Spinal cord (tissue), 10 donors: ENCODE data around the gene TM4SF20. TPM values are rescaled to one million over a fixed set of nuclear protein-coding genes. Genes with fewer than 3 reads are reported as not detected.

Experiments used
- DNase-seq, 6 donors: peaks; one replicate each; pipeline versions ENCODE4 v3.0.0 to v3.0.0-alpha.2; 2013 to 2015; ENCODE audit warnings: low spot score in 6 of 6, low read depth in 4 of 6
- H3K27ac ChIP-seq: one replicate; pipeline ENCODE4 v1.5.1; 2013; ENCODE audit warnings: low read depth, low read length, control low read depth
- H3K27me3 ChIP-seq: one replicate; pipeline ENCODE4 v1.6.1; 2013; ENCODE audit warnings: low read length; ENCODE audit not compliant: control insufficient read depth, insufficient read depth
- H3K36me3 ChIP-seq: one replicate; pipeline ENCODE4 v1.6.1; 2013; ENCODE audit warnings: low read length; ENCODE audit not compliant: control insufficient read depth, insufficient read depth
- H3K4me1 ChIP-seq: one replicate; pipeline ENCODE4 v1.6.1; 2013; ENCODE audit warnings: low read length; ENCODE audit not compliant: control insufficient read depth, insufficient read depth
- H3K4me3 ChIP-seq: one replicate; pipeline ENCODE4 v1.5.1; 2013; ENCODE audit warnings: low read depth, low read length, control low read depth
- H3K9me3 ChIP-seq: one replicate; pipeline ENCODE4 v1.6.1; 2013; ENCODE audit warnings: low read length; ENCODE audit not compliant: control insufficient read depth, insufficient read depth
- WGBS: methylation state at CpG from one replicate; pipeline ENCODE4 v1.1.5; 2013; ENCODE audit warnings: missing lambda C conversion rate; ENCODE audit not compliant: insufficient coverage; 5-methylcytosine and 5-hydroxymethylcytosine counted together
- polyA plus RNA-seq, 2 donors: library from polyadenylated mRNA; unstranded; fragments of 120-200 nt; gene quantifications; one replicate each; pipeline ENCODE4 v1.2.1, GENCODE V29; 2013; ENCODE audit not compliant: insufficient read length in 2 of 2
- total RNA-seq, 2 donors: library from RNA; depleted of rRNA in 1 of 2; stranded (reverse); fragments of 120-200 nt in 1 of 2; fragments of >200 nt in 1 of 2; gene quantifications; one replicate each; pipeline versions ENCODE4 v1.2.3 to v1.2.4, GENCODE V29; 2013 to 2014
- donor health status: healthy.

The TM4SF20 gene
- total and polyA plus RNA-seq, 4 donors, result 0.10 to 0.35 (median 0.25) TPM; not detected in 1

GRCh38 chr2:227325839-227326195 is 53.3 kb downstream of the TM4SF20 start:
- WGBS, result 0% methylated on average over 6 of the region's 13 CpGs
- peak in 3 of 6 donors; percentile 20 to 59 (median 22) for DNase-seq
- Histone ChIP-seq H3K36me3 (peaks cover under 1% of the 10 kb centered on the region), H3K4me3 (peak overlapping the region; percentile 84), H3K27ac (peak overlapping the region; percentile 87), H3K9me3 (peaks cover 1% of the 10 kb centered on the region), H3K4me1 (peaks cover 5% of the 10 kb centered on the region), H3K27me3 (no peaks in the 10 kb centered on the region)

- H3K27ac ChIP-seq, result peak within 1 kb of the TSS; percentile 87
- H3K27me3 ChIP-seq, result no peaks in the 10 kb centered on the region
- peak within 1 kb of the TSS; percentile 84 for H3K4me3 ChIP-seq
- peaks cover 5% of the 10 kb centered on the region for H3K4me1 ChIP-seq
- peaks cover 6% of the 10 kb centered on the region for H3K36me3 ChIP-seq
- peaks cover 1% of the 10 kb centered on the region for H3K9me3 ChIP-seq
- WGBS, result 0% methylated on average over 61 of the region's 67 CpGs
- peak; percentile 83 to 98 (median 92) for DNase-seq
These were observed 53.9 kb downstream of the TM4SF20 start, which contains the start of gene MFF for GRCh38 chr2:227324995-227325838. Gene MFF, plus strand, starts transcription at chr2:227325251. Its CDS starts 5,415 bp downstream, at chr2:227330666.

GRCh38 chr2:227324642-227324994 is 54.5 kb downstream of the TM4SF20 start:
- H3K9me3 ChIP-seq, result peaks cover 1% of the 10 kb centered on the region
- H3K27me3 ChIP-seq, result no peaks in the 10 kb centered on the region
- H3K36me3 ChIP-seq, result peaks cover 6% of the 10 kb centered on the region
- WGBS, result no CpG with 5 or more reads among the region's 6 CpGs
- peaks cover 5% of the 10 kb centered on the region for H3K4me1 ChIP-seq
- DNase-seq, result no peak
- peak overlapping the region; percentile 84 for H3K4me3 ChIP-seq
- peak overlapping the region; percentile 87 for H3K27ac ChIP-seq

GRCh38 chr2:227323818-227324217 is 55.3 kb downstream of the TM4SF20 start:
- WGBS, result 91% methylated on average over 1 of the region's 4 CpGs
- DNase-seq, result no peak

GRCh38 chr2:227322530-227323205 is 56.4 kb downstream of the TM4SF20 start:
- no peak overlapping the region for H3K27ac ChIP-seq
- H3K4me1 ChIP-seq, result no peaks in the 10 kb centered on the region
- no peak for DNase-seq
- H3K4me3 ChIP-seq, result no peak overlapping the region
- H3K36me3 ChIP-seq, result peaks cover 6% of the 10 kb centered on the region
- WGBS, result 98% methylated on average over 5 of the region's 5 CpGs
- H3K27me3 ChIP-seq, result no peaks in the 10 kb centered on the region
- H3K9me3 ChIP-seq, result peaks cover 1% of the 10 kb centered on the region

More at GRCh38 chr2:227323818-227324217, 55.3 kb downstream of the TM4SF20 start:
- H3K4me3 ChIP-seq, result no peak overlapping the region
- H3K36me3 ChIP-seq, result peaks cover 6% of the 10 kb centered on the region
- no peaks in the 10 kb centered on the region for H3K27me3 ChIP-seq
- peaks cover 5% of the 10 kb centered on the region for H3K4me1 ChIP-seq
- no peak overlapping the region for H3K27ac ChIP-seq
- H3K9me3 ChIP-seq, result peaks cover 1% of the 10 kb centered on the region

- WGBS, result 94% methylated on average over 33 of the region's 33 CpGs
- H3K27me3 ChIP-seq, result no peaks in the 10 kb centered on the region
- H3K4me3 ChIP-seq, result no peak overlapping the region
- H3K4me1 ChIP-seq, result no peaks in the 10 kb centered on the region
- peaks cover 6% of the 10 kb centered on the region for H3K36me3 ChIP-seq
- H3K9me3 ChIP-seq, result peaks cover 1% of the 10 kb centered on the region
- no peak for DNase-seq
- no peak overlapping the region for H3K27ac ChIP-seq
These were observed 58.6 kb downstream of the TM4SF20 start for GRCh38 chr2:227320305-227321094.

GRCh38 chr2:227317834-227318233 is 61.3 kb downstream of the TM4SF20 start:
- Histone ChIP-seq H3K36me3 (peaks cover 6% of the 10 kb centered on the region), H3K4me1 (no peaks in the 10 kb centered on the region), H3K9me3 (peaks cover under 1% of the 10 kb centered on the region), H3K27me3 (no peaks in the 10 kb centered on the region), H3K4me3 (no peak overlapping the region), H3K27ac (no peak overlapping the region)
- DNase-seq, result no peak
- WGBS, result no CpG with 5 or more reads among the region's 2 CpGs

GRCh38 chr2:227313310-227313709 is 65.8 kb downstream of the TM4SF20 start:
- Histone ChIP-seq H3K4me3 (no peak overlapping the region), H3K4me1 (no peaks in the 10 kb centered on the region), H3K27me3 (no peaks in the 10 kb centered on the region), H3K36me3 (no peaks in the 10 kb centered on the region), H3K9me3 (no peaks in the 10 kb centered on the region), H3K27ac (no peak overlapping the region)
- 100% methylated on average over 1 of the region's 1 CpG for WGBS
- DNase-seq, result no peak

- H3K4me1 ChIP-seq, result no peaks in the 10 kb centered on the region
- no peak overlapping the region for H3K27ac ChIP-seq
- no peak for DNase-seq
- no CpG with 5 or more reads among the region's 2 CpGs for WGBS
- no peaks in the 10 kb centered on the region for H3K36me3 ChIP-seq
- H3K27me3 ChIP-seq, result no peaks in the 10 kb centered on the region
- H3K9me3 ChIP-seq, result no peaks in the 10 kb centered on the region
- H3K4me3 ChIP-seq, result no peak overlapping the region
These were observed 66.5 kb downstream of the TM4SF20 start for GRCh38 chr2:227312579-227312978.
